Measurements from ENCODE around the gene CELF5.

CELF5 gene

GRCh38 chr19:3236272-3236671 lies 11.8 kb downstream of the CELF5 start:
- no peaks in the 10 kb centered on the region for H3K9me3 ChIP-seq (ENCODE audit: severe bottlenecking)
- no peaks in the 10 kb centered on the region for H3K4me1 ChIP-seq (ENCODE audit: insufficient read depth, poor library complexity, severe bottlenecking)
- ATAC-seq (ENCODE audit: low read depth) (no peak), DNase-seq (ENCODE audit: low spot score) (no peak)
- H3K36me3 ChIP-seq (ENCODE audit: low read depth) = no peaks in the 10 kb centered on the region
- no peak for TF ChIP-seq CTCF (IDR thresholded peaks at IDR 0.05; ENCODE audit: poor library complexity, severe bottlenecking)
- no peak overlapping the region for H3K27ac ChIP-seq (ENCODE audit: poor library complexity, severe bottlenecking)
- no peak overlapping the region for H3K4me3 ChIP-seq (ENCODE audit: severe bottlenecking)
- H3K27me3 ChIP-seq (ENCODE audit: insufficient read depth, poor library complexity, severe bottlenecking) = no peaks in the 10 kb centered on the region

GRCh38 chr19:3238066-3238561 lies 13.7 kb downstream of the CELF5 start:
- Histone ChIP-seq H3K27ac (ENCODE audit: poor library complexity, severe bottlenecking) (no peak overlapping the region), H3K4me3 (ENCODE audit: severe bottlenecking) (no peak overlapping the region), H3K4me1 (ENCODE audit: insufficient read depth, poor library complexity, severe bottlenecking) (no peaks in the 10 kb centered on the region), H3K27me3 (ENCODE audit: insufficient read depth, poor library complexity, severe bottlenecking) (no peaks in the 10 kb centered on the region), H3K36me3 (ENCODE audit: low read depth) (no peaks in the 10 kb centered on the region), H3K9me3 (ENCODE audit: severe bottlenecking) (no peaks in the 10 kb centered on the region)
- no peak for DNase-seq (ENCODE audit: low spot score)
- no peak for TF ChIP-seq CTCF (IDR thresholded peaks at IDR 0.05; ENCODE audit: poor library complexity, severe bottlenecking)
- ATAC-seq (ENCODE audit: low read depth) = no peak

- TF ChIP-seq CTCF (IDR thresholded peaks at IDR 0.05; ENCODE audit: poor library complexity, severe bottlenecking) = no peak
- no peaks in the 10 kb centered on the region for H3K27me3 ChIP-seq (ENCODE audit: insufficient read depth, poor library complexity, severe bottlenecking)
- no peaks in the 10 kb centered on the region for H3K4me1 ChIP-seq (ENCODE audit: insufficient read depth, poor library complexity, severe bottlenecking)
- ATAC-seq (ENCODE audit: low read depth) (no peak), DNase-seq (ENCODE audit: low spot score) (no peak)
- H3K36me3 ChIP-seq (ENCODE audit: low read depth) = no peaks in the 10 kb centered on the region
- no peaks in the 10 kb centered on the region for H3K9me3 ChIP-seq (ENCODE audit: severe bottlenecking)
- H3K4me3 ChIP-seq (ENCODE audit: severe bottlenecking) = no peak overlapping the region
- H3K27ac ChIP-seq (ENCODE audit: poor library complexity, severe bottlenecking) = no peak overlapping the region
Measured at GRCh38 chr19:3239367-3239766, 14.9 kb downstream of the CELF5 start.

GRCh38 chr19:3243819-3244700 lies 19.6 kb downstream of the CELF5 start:
- H3K27me3 ChIP-seq (ENCODE audit: insufficient read depth, poor library complexity, severe bottlenecking) = no peaks in the 10 kb centered on the region
- no peak for TF ChIP-seq CTCF (IDR thresholded peaks at IDR 0.05; ENCODE audit: poor library complexity, severe bottlenecking)
- H3K36me3 ChIP-seq (ENCODE audit: low read depth) = no peaks in the 10 kb centered on the region
- no peaks in the 10 kb centered on the region for H3K4me1 ChIP-seq (ENCODE audit: insufficient read depth, poor library complexity, severe bottlenecking)
- H3K4me3 ChIP-seq (ENCODE audit: severe bottlenecking) = no peak overlapping the region
- no peaks in the 10 kb centered on the region for H3K9me3 ChIP-seq (ENCODE audit: severe bottlenecking)
- no peak overlapping the region for H3K27ac ChIP-seq (ENCODE audit: poor library complexity, severe bottlenecking)
- DNase-seq (ENCODE audit: low spot score) (no peak), ATAC-seq (ENCODE audit: low read depth) (no peak)

- H3K4me1 ChIP-seq (ENCODE audit: insufficient read depth, poor library complexity, severe bottlenecking) = no peaks in the 10 kb centered on the region
- no peak for TF ChIP-seq CTCF (IDR thresholded peaks at IDR 0.05; ENCODE audit: poor library complexity, severe bottlenecking)
- ATAC-seq (ENCODE audit: low read depth) (no peak), DNase-seq (ENCODE audit: low spot score) (no peak)
- no peaks in the 10 kb centered on the region for H3K36me3 ChIP-seq (ENCODE audit: low read depth)
- H3K27me3 ChIP-seq (ENCODE audit: insufficient read depth, poor library complexity, severe bottlenecking) = no peaks in the 10 kb centered on the region
- H3K27ac ChIP-seq (ENCODE audit: poor library complexity, severe bottlenecking) = no peak overlapping the region
- no peaks in the 10 kb centered on the region for H3K9me3 ChIP-seq (ENCODE audit: severe bottlenecking)
- H3K4me3 ChIP-seq (ENCODE audit: severe bottlenecking) = no peak overlapping the region
Measured at GRCh38 chr19:3245050-3245449, 20.6 kb downstream of the CELF5 start.

Measured in RWPE2 (cell line).